ENCODE results near the gene PCGF5.

- no peak for TF ChIP-seq CTCF (tag by site-specific recombination; IDR thresholded peaks at IDR 0.05)
- TF ChIP-seq KLF1 (tag by site-specific recombination; IDR thresholded peaks at IDR 0.05): no peak
- no peak for TF ChIP-seq ELK4 (IDR thresholded peaks at IDR 0.05; ENCODE audit: borderline replicate concordance, low read depth, low read length)
- no peak for TF ChIP-seq ZNF549 (tag by site-specific recombination; IDR thresholded peaks at IDR 0.05)
- no peak for TF ChIP-seq ZNF776 (tag by site-specific recombination; IDR thresholded peaks at IDR 0.05; ENCODE audit: borderline replicate concordance)
- no peak for TF ChIP-seq REST (tag by site-specific recombination; IDR thresholded peaks at IDR 0.05)
- TF ChIP-seq ZFP37 (tag by site-specific recombination; IDR thresholded peaks at IDR 0.05): no peak
These were observed 73.9 kb downstream of the PCGF5 start for GRCh38 chr10:91294134-91294906.

Measured in HEK293 (cell line).